Caco-2 (cell line): ENCODE results near the gene RSBN1. TPM values are rescaled to one million over a fixed set of nuclear protein-coding genes. Genes with fewer than 3 reads are reported as not detected.

Source experiments
- BruUV-seq: library from RNA; stranded (reverse); fragments of 400-500 nt; replicated peaks from 2 replicates; lab custom pipeline; 2021; lab: Mats Ljungman, UMichigan
- CTCF ChIA-PET: fragments of 300-600 bp; sonication (Branson Sonifier 250); formaldehyde crosslinking; loops from one replicate; lab custom pipeline; 2022; ENCODE audit warnings: antibody characterized with exemption; lab: Charles Lee
- POLR2A ChIA-PET: fragments of 300-600 bp; sonication (Branson Sonifier 250); formaldehyde crosslinking; loops from one replicate; lab custom pipeline; 2022; ENCODE audit warnings: antibody characterized with exemption; lab: Charles Lee
- DNase-seq, 2 experiments: peaks; one replicate each; pipeline versions ENCODE4 v3.0.0 to v3.0.0-alpha.2; 2020 to 2022
- H3K27me3 ChIP-seq: replicated peaks from 2 replicates; pipeline ENCODE4 v1.6.0; 2011; ENCODE audit warnings: low read length; ENCODE audit not compliant: control insufficient read depth, insufficient read depth
- H3K36me3 ChIP-seq: 2 replicates; pipeline ENCODE4 v1.5.1; 2011; ENCODE audit warnings: low read length; ENCODE audit not compliant: control insufficient read depth, insufficient read depth
- H3K4me1 ChIP-seq: fragments of 250-450 bp; sonication (Bioruptor Pico); 2 replicates; pipeline ENCODE4 v1.5.1; 2020; ENCODE audit warnings: mild to moderate bottlenecking
- H3K4me3 ChIP-seq: 2 replicates; pipeline ENCODE4 v1.5.1; 2011; ENCODE audit warnings: low read depth, mild to moderate bottlenecking, control low read depth, low read length
- H3K9me3 ChIP-seq: fragments of 250-450 bp; sonication (Bioruptor Pico); 2 replicates; pipeline ENCODE4 v1.5.1; 2020; ENCODE audit warnings: mild to moderate bottlenecking, moderate library complexity
- H3K27ac Mint-ChIP-seq: one replicate; pipeline ENCODE4 v1.8.0; 2022; ENCODE audit warnings: mixed read lengths; ENCODE audit not compliant: unreplicated experiment
- H3K27me3 Mint-ChIP-seq: one replicate; pipeline ENCODE4 v1.8.0; 2022; ENCODE audit warnings: mixed read lengths; ENCODE audit not compliant: insufficient read depth, unreplicated experiment
- H3K36me3 Mint-ChIP-seq: one replicate; pipeline ENCODE4 v1.8.0; 2022; ENCODE audit warnings: mild to moderate bottlenecking, mixed read lengths; ENCODE audit not compliant: insufficient read depth, unreplicated experiment
- H3K4me1 Mint-ChIP-seq: one replicate; pipeline ENCODE4 v1.8.0; 2022; ENCODE audit warnings: low read depth, mixed read lengths; ENCODE audit not compliant: unreplicated experiment
- H3K4me3 Mint-ChIP-seq: one replicate; pipeline ENCODE4 v1.8.0; 2022; ENCODE audit warnings: mild to moderate bottlenecking, moderate library complexity, mixed read lengths; ENCODE audit not compliant: unreplicated experiment
- H3K9me3 Mint-ChIP-seq: one replicate; pipeline ENCODE4 v1.8.0; 2022; ENCODE audit warnings: mixed read lengths; ENCODE audit not compliant: unreplicated experiment
- CTCF ChIP-seq, 2 experiments: fragments of 200-600 bp in 1 of 2; IDR thresholded peaks; 1 replicate in 1 of 2; 2 replicates in 1 of 2; pipeline versions ENCODE4 v1.5.1 to v1.8.0; 2011 to 2022; ENCODE audit warnings: antibody characterized with exemption in 1 of 2, control low read depth in 1 of 2, inconsistent platforms in 1 of 2, low read depth in 1 of 2, low read length in 1 of 2, mild to moderate bottlenecking in 1 of 2, moderate library complexity in 1 of 2; ENCODE audit not compliant: insufficient read depth in 1 of 2, severe bottlenecking in 1 of 2, unreplicated experiment in 1 of 2
- intact Hi-C: fragments of 100-400 bp; cut with micrococcal nuclease; formaldehyde crosslinking; loops from one replicate; pipeline ENCODE4 v1.10.0; 2022; ENCODE audit not compliant: unreplicated experiment
- total RNA-seq: library from RNA; stranded (reverse); gene quantifications from 2 replicates; pipeline ENCODE4 v1.2.3, GENCODE V29; 2022

The RSBN1 gene
- total RNA-seq, 1 experiment from 2014 or later = 7.3 TPM

- no peaks in the 10 kb centered on the region for H3K27me3 Mint-ChIP-seq
- BruUV-seq = no TSS peak
- POLR2A ChIA-PET = no interaction called here
Observed at GRCh38 chr1:113821916-113822315, 9.6 kb upstream of the RSBN1 start.

GRCh38 chr1:113818578-113818977 is 6.3 kb upstream of the RSBN1 start:
- Histone ChIP-seq H3K4me3 (no peak overlapping the region), H3K27me3 (no peaks in the 10 kb centered on the region), H3K9me3 (no peaks in the 10 kb centered on the region), H3K36me3 (no peaks in the 10 kb centered on the region), H3K4me1 (no peaks in the 10 kb centered on the region)
- Mint-ChIP-seq H3K27ac (no peak overlapping the region), H3K36me3 (no peaks in the 10 kb centered on the region), H3K4me1 (no peaks in the 10 kb centered on the region), H3K4me3 (no peak overlapping the region), H3K27me3 (no peaks in the 10 kb centered on the region), H3K9me3 (no peaks in the 10 kb centered on the region)
- POLR2A ChIA-PET = no interaction called here
- TF ChIP-seq CTCF (IDR thresholded peaks at IDR 0.05; ENCODE audit: insufficient read depth in 1 of 2, low read depth in 1 of 2, low read length in 1 of 2, severe bottlenecking in 1 of 2, unreplicated experiment in 1 of 2) = no peak
- no TSS peak for BruUV-seq
- no peak for DNase-seq
- intact Hi-C loops = no loop called here
- CTCF ChIA-PET = no interaction called here

More at GRCh38 chr1:113821916-113822315, 9.6 kb upstream of the RSBN1 start:
- no peaks in the 10 kb centered on the region for H3K9me3 ChIP-seq
- CTCF ChIA-PET = no interaction called here
- no peaks in the 10 kb centered on the region for H3K27me3 ChIP-seq
- Mint-ChIP-seq H3K36me3 (no peaks in the 10 kb centered on the region), H3K4me1 (no peaks in the 10 kb centered on the region), H3K4me3 (no peak overlapping the region), H3K27ac (no peak overlapping the region), H3K9me3 (no peaks in the 10 kb centered on the region)
- TF ChIP-seq CTCF (IDR thresholded peaks at IDR 0.05; ENCODE audit: insufficient read depth in 1 of 2, low read depth in 1 of 2, low read length in 1 of 2, severe bottlenecking in 1 of 2, unreplicated experiment in 1 of 2) = no peak
- no peak for DNase-seq
- intact Hi-C loops = no loop called here
- no peaks in the 10 kb centered on the region for H3K36me3 ChIP-seq
- H3K4me1 ChIP-seq = no peaks in the 10 kb centered on the region
- no peak overlapping the region for H3K4me3 ChIP-seq

GRCh38 chr1:113813218-113813617 is 942 bp upstream of the RSBN1 start:
- Mint-ChIP-seq H3K27me3 (no peaks in the 10 kb centered on the region), H3K4me3 (peak overlapping the region; percentile 77), H3K4me1 (no peaks in the 10 kb centered on the region), H3K36me3 (no peaks in the 10 kb centered on the region), H3K27ac (peak overlapping the region; percentile 70), H3K9me3 (no peaks in the 10 kb centered on the region)
- intact Hi-C loops = loop anchor here (2.0 kb wide), 1 partner anchor 54 kb away; the partner anchor contains the start of gene PHTF1
- Histone ChIP-seq H3K4me1 (peaks cover 8% of the 10 kb centered on the region), H3K27me3 (no peaks in the 10 kb centered on the region), H3K4me3 (no peak overlapping the region), H3K36me3 (no peaks in the 10 kb centered on the region), H3K9me3 (no peaks in the 10 kb centered on the region)
- no TSS peak for BruUV-seq
- no peak for DNase-seq
- ChIA-PET POLR2A (no interaction called here), CTCF (no interaction called here)
- no peak for TF ChIP-seq CTCF (IDR thresholded peaks at IDR 0.05; ENCODE audit: insufficient read depth in 1 of 2, low read depth in 1 of 2, low read length in 1 of 2, severe bottlenecking in 1 of 2, unreplicated experiment in 1 of 2)
